HK-2 (cell line): ENCODE measurements around the gene MEI1.
"Not testable (repeated sequence)": the region's sequence is repeated elsewhere in the genome, so short reads cannot be mapped to it uniquely, and the experiment has no call there.

Experiments
- DNase-seq: peaks from one replicate; pipeline ENCODE4 v3.0.0-alpha.2; 2018; ENCODE audit not compliant: unreplicated experiment

MEI1 gene

DNA sequence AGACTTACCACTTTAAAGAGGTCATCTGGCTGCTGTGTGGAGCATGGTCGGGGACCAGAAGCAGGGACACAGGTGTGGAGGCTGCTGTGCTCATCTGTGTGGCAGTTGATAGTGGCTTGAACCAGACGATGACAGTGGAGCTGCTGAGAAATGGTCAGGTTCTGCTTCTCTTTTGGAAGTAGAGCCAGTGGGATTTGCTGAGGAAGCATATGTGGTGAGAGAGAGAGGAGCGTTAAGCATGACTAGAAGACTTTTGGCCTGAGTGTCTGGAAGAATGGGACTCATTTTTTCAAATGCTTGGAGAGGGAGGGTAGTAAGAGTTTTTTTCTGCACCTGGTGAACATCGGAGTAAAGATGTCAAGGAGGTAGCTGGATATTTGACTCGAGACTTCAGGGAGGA, 121.1 kb downstream of the MEI1 start:
- no peak for DNase-seq

DNA sequence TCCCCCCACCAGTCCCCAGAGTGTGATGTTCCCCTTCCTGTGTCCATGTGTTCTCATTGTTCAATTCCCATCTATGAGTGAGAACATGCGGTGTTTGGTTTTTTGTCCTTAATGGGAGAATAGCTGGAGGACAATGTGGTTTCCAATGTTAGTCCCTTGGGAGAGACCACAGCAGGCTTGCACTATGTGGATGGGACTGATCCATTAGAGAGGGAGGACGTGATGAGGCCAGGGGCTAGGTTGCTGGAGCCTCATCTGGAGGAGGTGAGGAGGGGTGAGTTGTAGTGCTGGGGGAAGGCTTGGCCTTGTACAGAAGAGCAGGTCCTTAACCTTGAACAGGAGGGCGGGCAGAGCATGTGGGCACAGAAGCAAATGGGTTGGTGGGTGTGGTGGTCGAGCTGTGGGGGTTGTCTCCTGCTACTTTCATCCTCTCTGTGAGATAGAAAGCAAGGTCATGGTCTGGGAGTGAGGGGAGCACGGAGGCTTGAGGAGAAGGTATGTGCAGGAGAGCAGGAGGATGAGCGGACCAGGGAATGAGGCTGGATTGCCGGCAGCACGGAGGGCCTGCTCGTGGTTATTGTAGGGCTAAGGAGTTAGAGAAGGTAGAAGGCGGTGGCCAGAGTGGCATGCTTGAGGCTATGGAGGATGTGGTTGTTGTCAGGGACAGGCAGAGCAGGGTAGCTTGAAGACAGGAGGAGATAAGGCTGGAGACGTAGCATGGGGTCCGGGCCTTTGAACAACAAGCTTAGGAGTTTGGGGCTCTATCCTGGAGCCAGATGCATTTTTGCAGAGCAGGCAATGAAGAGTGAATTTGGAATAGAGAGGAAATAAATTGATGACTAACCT, 122.4 kb downstream of the MEI1 start:
- DNase-seq = no peak

DNA sequence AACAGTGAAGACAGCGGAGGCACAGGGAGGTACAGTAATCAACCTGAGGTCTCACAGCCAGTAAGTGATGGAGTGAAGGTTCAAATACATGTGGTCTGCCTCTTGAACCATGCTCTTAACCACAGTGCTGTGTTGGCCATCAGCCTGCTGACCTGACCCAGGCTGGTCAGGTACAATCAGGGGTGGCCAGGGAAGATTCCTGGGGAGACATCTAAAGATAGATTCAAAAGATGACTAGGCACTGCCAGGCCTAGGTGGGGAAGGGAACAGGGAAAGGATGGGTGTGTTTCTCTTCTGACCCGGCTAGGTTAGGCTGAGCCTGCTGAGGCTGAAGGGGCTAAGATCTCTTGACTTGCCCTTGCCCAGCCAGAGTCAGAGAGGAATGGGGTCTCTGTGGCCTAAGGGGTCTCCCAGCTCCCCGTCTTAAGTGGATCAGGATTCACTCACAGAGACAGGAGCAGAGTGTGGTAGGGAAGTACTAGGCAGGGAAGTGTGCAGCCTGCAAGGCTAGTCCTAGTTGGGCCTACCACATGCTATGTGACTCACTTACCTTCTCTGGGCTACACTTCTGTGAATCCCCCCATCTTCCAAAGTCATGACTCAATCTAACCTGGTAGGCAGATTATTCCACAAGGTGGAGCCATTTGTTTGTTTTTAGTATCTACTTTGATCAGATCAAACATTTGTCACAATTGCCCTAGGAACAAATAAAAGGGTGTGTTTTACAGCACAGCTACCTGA, 123.2 kb downstream of the MEI1 start:
- DNase-seq = peak; percentile 44

DNA sequence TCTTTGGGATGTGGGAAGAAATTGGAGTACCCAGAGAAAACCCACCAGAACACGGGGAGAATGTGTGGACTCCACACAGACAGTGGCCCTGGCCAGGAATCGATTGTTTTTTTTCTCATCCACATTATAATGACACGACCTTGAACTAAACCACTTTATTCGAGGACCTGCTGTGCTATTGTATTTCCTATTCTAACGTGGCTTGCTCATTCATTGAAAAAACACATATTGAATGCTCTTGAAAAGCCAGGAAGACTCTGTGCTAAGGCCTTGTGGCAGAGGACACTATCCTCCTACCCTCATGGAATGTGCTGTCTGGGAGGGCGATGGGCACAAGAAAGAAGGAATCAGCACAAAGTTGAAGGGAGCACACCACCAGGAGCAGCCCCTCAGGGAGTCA, 124.5 kb downstream of the MEI1 start:
- no peak for DNase-seq

DNA sequence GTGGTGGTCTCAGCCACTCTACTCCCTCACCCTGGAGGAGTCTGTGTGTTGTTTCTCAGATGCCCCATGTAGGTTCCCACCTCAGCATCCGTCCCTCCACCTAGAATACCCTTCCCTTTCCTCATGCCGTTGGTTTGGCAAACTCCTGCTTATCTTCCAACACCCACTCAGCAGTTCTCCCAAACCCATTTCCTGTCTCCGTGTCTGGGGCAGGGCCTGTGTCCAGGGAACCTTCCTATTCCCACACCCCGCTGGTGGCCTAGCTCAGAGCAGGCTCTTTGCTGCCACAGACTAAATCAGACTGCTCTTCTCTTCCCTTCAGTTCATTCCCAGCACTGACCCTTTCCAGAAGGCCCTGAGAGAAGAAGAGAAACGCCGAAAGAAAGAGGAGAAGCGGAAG, 126.1 kb downstream of the MEI1 start:
- DNase-seq = no peak

DNA sequence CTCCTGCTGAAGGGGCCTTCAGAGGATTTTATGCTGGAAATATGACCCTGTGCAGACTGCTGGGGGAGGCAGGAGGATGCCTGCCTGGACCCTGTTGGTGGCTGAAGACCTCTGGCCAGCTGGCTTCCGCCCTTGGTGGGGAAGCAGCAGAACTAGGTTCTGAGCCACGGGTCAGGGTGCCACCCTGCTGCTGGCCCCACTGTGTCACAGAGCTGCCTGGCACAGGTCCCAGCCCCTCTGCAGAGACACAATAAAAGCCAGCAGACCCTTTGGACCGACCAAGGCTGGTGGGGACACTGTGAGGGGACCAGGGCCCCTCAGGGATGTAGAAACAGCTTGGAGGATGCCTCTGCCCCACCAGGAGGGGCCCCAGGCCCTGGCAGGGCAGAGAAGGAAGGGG, 126.7 kb downstream of the MEI1 start:
- DNase-seq = no peak

DNA sequence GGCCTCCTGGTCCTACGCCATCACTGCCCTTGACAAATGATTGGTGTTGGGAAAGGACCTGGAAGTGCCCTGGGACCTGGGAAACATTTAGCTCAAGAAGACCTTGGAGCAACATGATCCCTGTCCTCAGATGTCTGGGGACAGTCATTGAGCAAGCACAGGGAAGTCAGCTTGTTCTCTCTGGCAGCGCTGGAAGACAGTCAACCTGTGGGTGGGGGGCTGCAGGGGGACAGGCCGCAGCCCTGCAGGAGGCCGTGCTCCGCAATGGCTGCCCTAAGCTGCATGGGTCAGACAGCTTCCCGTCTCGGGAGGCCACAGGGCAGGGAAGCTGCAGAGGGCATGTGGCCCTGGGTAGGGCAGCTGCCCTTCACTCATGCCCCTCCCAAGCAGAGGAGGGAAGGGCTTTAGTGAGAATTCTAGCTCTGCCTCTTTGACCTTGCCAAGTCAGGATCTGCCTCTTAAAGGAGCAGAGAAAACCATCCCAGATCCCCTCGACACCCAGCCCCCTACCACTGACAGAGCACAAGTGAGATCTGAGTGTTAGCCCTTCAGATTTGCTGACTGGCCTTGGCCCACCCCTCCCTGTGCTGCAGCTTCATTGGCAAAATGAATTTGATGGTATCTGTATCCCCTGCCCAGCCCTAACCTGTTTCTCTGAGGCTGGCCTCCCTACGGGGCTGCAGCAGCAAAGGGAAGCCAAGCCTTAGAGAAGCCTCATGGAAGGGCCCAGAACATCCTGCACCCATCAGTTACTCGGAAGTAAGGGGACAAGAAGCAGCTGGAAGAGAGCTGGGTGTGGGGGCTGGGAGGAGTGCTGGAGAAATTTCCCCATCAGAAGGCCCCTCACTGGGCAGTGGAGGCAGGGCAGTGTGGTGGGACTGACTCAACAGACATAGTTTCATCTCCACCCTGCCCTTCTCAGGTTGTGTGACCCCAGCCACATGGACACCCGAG, 127.4 kb downstream of the MEI1 start:
- DNase-seq = no peak

DNA sequence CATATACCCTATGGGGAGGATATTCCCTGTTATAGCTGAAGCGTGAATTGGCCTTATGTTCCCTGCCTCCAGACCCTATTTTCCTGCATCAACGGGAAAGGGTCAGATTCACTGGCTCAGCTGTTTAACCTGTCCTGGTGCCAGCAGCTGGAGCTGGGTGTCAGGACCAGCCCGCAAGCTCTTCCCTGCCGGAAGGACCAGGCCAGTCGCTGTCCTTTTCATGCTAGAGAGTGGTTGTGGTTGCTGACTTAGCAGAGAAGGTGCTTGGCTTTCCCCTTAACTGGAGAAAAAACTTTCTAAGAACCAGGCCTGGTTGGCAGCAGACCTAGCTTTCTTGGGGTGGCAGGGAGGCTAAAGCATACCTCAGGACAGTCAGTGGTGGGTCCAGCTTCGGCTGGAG, 128.4 kb downstream of the MEI1 start:
- DNase-seq = no peak

DNA sequence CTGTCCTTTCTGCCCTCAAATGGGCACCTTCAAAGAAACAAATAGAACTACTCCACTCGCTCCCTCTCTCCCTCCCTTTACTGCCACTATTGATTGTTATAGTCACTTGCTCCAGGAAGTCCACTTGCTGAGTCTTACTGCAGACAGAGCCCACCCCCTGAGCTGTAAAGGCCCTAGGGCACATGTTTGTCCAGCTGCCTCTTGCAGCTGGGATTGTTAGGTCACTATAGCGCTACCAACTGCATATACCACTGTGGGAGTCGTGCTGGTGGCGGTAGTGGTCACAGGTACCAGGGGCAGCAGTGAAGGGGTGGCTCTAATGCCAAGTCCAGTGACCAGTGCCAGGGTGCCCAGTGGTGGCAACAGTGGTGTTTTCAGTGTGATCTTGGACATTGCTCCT, 129.2 kb downstream of the MEI1 start:
- DNase-seq = no peak

DNA sequence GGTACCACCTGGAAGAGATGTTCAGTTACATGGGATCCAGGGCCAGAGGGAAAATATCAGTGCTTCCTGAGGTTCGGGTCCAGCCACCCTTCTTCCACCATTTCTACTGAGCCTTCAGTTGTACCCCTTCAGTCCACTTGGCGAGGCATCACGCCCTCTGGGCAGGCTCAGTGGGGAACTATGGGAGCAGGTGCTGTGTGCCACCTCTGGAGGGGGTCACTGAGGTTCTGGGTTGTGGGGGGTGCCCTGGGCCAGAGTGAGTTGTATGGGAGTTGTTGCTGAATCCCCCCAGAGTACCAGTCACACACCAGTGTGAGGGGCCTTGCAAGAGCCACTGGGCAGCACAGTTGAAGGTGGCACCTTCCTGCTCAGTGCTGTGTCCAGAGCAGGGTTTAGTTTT, 130.9 kb downstream of the MEI1 start:
- no peak for DNase-seq

DNA sequence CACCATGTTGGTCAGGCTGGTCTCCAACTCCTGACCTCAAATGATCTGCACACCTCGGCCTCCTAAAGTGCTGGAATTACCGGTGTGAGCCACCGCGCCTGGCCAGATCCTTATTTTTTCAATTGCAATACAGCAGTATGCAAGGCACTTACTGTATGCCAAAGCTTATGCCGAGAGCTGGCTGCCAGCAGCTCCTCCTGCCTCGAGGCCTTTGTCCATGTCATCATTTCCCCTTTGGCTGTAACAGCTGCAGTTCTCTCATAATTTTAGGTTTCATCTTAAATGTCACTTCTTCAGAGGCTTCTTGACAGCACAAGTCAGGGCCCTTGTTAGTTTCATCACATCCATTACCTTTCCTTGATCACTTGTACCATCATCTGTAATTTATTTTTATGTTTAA, 132.1 kb downstream of the MEI1 start:
- no peak for DNase-seq

DNA sequence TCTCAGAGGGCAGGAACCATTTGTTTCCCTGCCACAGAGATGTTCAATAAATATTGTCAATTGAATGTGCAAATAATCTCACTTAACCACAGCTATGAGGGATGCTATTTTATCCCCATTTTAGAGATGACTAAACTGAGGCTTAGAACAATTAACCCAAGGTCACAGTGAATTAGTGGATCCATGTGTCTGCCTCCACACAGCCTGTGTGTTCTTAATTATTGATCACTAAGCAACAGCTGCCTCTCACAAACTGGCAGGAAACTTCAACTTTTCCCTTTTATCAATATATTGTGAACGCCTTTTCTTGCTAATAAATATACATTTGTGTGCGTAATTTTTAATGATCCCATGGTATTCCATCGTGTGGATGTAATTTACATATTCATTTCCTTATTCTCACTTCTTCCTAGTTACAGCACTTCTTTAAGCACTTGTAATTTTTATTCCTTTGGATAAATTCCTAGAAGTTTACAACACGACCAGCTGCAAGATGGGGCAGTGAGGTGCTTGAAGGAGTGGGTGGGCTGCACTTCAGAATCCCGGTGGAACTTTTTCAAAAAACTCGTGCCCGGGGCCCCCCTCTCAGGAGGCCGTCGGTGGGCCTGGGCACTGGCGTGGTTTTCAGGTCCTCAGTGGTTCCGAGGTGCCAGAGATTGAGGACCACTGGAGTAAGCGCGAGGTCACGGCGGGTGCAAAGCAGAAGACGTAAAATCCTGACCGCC, 132.7 kb downstream of the MEI1 start:
- DNase-seq = no peak

DNA sequence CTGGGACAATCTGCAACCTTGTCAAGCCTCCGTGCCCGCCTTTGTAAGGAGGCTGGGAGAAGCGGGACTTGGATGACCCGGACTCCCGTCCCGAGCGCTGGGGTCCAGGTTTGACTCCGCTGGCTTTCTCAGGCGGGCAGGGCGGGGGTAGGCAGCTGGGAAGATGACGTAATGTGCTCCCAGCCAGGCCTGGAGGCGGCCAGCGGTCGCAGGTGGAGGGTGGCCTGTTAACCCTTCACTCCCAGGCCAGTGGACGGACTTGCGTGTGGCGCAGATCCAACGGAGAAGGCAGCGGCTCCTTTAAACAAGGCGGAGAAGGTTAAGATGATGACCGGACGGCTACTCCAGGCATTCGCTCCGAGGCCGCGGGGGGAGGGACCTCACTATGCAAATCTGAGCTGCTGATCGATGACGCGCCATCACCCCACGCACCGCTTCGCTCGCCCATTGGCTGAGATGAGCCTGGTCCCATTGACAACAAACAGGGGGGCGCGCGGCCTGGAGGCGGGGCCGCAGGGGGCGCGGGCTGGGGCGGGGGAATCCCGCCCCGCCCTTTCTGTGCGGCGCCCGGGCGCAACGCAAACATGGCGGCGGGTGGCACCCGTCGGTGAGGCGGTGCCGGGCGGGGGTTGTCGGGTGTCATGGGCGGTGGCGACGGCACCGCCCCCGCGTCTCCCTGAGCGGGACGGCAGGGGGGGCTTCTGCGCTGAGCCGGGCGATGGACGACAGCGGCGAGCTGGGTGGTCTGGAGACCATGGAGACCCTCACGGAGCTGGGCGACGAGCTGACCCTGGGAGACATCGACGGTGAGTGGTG, 133.5 kb downstream of the MEI1 start, which contains the start of gene SREBF2:
Gene SREBF2 (plus strand): TSS at position 553 of the 816 bp plus-strand sequence. CDS start 166 bp downstream, at position 719.
- DNase-seq = peak; percentile 99

DNA sequence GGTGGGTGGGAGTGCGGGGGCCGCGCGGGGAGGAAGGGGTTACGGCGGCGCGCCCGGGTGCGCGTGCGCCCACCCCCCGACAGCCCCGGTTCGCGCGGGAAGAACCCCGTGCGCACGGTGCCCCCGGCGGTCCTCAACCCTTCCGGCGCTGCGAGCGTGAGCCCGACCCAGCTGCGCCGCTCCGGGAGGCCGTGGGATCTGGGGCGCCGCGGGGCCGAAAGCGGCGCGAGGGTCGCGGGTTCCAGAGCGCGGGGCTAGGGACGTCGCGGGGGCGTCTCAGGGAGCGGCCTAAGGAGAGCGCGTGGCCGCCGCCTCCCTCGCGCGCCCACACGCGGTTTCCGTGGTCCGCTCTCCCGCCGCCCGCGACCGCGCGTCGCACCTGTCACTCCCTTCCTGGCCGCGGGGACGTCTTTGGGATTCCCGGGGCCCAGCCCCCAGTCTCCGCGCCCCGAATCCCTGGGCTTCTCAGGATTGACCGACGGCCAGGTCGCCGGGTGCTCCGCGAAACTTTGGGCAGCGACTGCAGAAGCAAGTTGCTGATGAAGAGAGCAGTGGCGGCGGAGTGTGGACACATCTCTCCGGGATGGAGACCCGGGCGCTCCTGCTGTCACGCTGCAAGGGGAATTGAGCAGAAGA, 134.2 kb downstream of the MEI1 start:
- DNase-seq = peak; percentile 30

DNA sequence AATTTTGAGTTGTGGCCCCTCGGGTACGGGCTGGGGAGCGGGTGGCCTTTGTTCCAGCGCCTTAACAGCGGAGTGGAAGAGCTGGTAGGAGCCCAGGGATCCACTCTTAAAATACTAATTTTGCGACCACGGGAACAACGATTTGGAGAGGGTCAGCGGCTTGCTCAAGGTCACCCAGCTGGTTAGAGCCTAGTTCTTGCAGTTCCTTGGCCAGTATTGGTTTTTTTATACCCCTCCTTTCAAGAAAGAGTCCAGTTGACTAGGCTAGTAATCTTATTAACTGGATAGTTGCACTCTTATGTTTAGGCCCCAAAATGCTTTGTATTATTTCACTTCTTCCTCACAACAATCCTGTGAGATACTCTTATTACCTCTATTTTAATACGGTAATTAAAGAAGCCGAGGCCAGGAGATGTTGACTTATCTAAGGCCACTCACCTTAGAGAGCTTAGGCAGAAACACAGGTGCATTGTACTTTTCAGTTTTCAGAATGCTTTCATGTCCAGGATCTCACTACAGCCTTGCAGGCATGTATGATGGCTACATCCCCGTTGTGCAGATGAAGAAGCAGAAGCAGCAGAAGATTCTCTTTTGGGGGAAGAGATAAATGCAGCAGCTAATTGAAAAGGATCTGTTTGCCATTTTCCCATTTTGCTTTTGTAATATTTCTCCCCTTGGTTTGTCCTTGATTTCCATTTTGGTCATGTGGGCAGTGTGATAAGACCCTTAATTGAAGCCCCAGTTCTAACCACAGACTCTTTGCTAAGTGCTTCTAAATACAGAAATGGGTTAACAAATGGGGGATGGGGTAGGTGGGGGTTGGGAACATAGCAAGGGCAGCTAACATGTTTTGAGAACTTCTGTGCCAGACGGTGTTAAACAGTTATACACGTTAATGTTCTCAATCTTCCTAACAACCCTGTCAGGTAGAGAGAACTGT, 135.0 kb downstream of the MEI1 start:
- DNase-seq = no peak

DNA sequence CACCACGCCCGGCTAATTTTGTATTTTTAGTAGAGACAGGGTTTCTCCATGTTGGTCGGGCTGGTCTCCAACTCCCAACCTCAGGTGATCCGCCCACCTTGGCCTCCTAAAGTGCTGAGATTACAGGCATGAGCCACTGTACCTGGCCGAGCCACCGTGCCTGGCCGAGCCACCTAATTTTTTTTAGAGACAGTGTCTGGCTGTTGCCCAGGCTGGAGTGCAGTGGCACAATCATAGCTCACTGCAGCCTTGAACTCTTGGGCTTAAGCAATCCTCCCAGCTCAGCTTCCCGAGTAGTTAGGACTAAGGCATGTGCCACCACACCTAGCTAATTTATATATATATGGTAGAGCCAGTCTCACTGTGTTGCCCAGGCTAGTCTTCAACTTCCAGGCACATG, 136.2 kb downstream of the MEI1 start:
- not testable (repeated sequence) for DNase-seq

DNA sequence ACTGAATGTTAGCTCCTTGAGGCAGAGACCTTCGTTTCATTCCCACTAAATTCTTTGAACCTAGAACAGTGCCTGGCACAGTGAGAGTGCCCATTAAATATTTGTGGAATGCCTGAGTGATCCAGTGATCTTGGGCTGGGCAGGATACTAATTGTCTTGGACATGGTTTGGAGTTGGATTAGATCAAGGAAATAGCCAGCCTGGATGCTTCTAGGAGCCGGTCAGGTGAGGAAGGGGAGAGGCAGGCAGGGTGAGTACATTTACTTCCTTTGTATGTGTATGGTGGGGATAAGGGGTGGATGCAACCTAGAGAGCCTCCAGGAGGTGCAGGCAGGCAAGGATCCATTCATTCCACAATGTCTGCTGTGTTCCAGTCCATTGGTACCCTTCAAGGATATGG, 137.2 kb downstream of the MEI1 start:
- DNase-seq = no peak

DNA sequence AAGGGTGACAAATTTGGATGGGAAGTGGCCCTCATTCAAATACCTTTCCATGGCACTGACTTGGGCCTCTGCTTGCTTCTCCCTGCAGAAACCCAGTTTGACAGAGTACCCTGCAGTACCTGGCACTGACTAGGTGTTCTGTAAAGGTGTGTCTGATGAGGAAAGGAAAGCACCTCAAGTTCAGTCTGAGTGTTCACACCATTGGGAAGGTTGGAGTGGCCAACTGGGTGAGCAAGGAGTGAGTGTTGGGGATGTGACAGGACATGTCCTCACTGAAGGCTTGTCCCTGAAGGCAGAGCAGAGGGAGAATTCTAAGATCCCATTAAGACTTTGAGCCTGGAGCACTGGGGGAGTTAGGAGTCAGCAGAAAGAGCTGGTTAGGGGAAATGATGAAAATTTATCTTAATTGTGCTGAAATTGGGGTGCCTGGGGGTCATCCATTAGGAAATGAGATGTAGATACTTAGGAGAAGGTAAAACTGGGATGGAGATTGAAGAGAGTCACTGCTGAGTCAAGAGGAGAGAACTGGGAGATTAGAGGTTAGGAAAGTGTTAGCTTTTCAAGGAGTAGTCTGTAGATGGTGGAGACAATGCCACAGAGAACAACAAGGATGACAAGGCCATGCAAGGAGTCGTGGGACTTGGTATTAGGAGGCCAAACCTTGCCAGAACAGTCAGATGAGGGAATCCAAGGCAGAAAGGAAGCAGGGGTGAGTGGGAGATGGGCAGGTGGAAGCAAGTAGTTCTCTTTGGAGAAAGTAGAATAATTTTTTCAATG, 139.7 kb downstream of the MEI1 start:
- DNase-seq = no peak
